Stimulated activated CD4-positive, alpha-beta T cell treated with anti-CD3 and anti-CD28 coated beads, Interleukin-1b, Interleukin-23, amount 100 ng/mL, for 1 hour (primary cell): ENCODE data around the gene LIPM.

Experiments used
- DNase-seq, 2 donors: peaks; one replicate each; pipeline ENCODE4 v3.0.0-alpha.2; 2020; ENCODE audit warnings: low read depth in 2 of 2

Gene LIPM

GRCh38 chr10:88838766-88839350 is 36.3 kb downstream of the LIPM start:
- no peak for DNase-seq

- no peak for DNase-seq
Measured at GRCh38 chr10:88840104-88840503, 37.6 kb downstream of the LIPM start.

GRCh38 chr10:88840881-88841280 is 38.4 kb downstream of the LIPM start:
- DNase-seq = no peak

- no peak for DNase-seq
Measured at GRCh38 chr10:88841316-88842111, 39.0 kb downstream of the LIPM start.

- no peak for DNase-seq
Measured at GRCh38 chr10:88843171-88843570, 40.6 kb downstream of the LIPM start.

- no peak for DNase-seq
Measured at GRCh38 chr10:88848499-88848898, 46.0 kb downstream of the LIPM start.

GRCh38 chr10:88849234-88849633 is 46.7 kb downstream of the LIPM start:
- DNase-seq = no peak

GRCh38 chr10:88850712-88851111 is 48.2 kb downstream of the LIPM start:
- DNase-seq = no peak

- no peak for DNase-seq
Measured at GRCh38 chr10:88851706-88852105, 49.2 kb downstream of the LIPM start, which contains the start of gene ANKRD22. TSS of gene ANKRD22 (minus strand) at chr10:88851844. CDS start at chr10:88851607, 237 bp downstream.

GRCh38 chr10:88852327-88852726 is 49.8 kb downstream of the LIPM start:
- DNase-seq = no peak

GRCh38 chr10:88853155-88853881 is 50.8 kb downstream of the LIPM start:
- no peak for DNase-seq

- no peak for DNase-seq
Measured at GRCh38 chr10:88854684-88855083, 52.2 kb downstream of the LIPM start.

GRCh38 chr10:88857831-88858230 is 55.3 kb downstream of the LIPM start:
- DNase-seq = no peak

GRCh38 chr10:88858491-88858890 is 56.0 kb downstream of the LIPM start:
- DNase-seq = no peak

GRCh38 chr10:88861036-88861435 is 58.5 kb downstream of the LIPM start:
- DNase-seq = no peak

GRCh38 chr10:88865281-88865876 is 62.8 kb downstream of the LIPM start:
- DNase-seq = no peak

GRCh38 chr10:88866454-88866853 is 63.9 kb downstream of the LIPM start:
- DNase-seq = no peak

GRCh38 chr10:88870089-88870488 is 67.6 kb downstream of the LIPM start:
- DNase-seq = no peak
